ENCODE data around the gene TMEM52.
"Not testable (repeated sequence)": the region's sequence is repeated elsewhere in the genome, so short reads cannot be mapped to it uniquely, and the experiment has no call there.

The TMEM52 gene

DNA sequence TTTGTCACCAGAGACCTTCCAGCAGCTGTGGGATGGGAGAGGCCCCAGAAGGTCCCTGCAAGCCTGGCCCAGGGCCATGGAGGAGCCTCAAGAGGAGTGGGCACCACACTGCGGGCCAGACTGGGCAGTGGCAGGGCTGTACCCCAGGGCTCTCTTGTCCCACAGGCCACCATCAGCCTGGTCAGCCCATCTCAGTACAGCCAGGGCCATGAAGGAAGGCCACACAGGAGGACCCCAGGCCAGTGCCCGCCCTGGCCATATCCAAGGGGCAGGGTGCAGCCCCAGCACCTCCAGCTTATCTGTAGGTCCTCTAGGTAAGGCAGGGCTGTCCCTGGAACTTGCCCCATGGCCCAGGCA lies 25.1 kb downstream of the TMEM52 start:
- DNase-seq (ENCODE audit: low spot score), result no peak

GRCh38 chr1:1893291-1893985 lies 25.6 kb downstream of the TMEM52 start:
- no peak for DNase-seq (ENCODE audit: low spot score)

- DNase-seq (ENCODE audit: low spot score), result no peak
These were observed 26.3 kb downstream of the TMEM52 start for GRCh38 chr1:1892763-1893120.

DNA sequence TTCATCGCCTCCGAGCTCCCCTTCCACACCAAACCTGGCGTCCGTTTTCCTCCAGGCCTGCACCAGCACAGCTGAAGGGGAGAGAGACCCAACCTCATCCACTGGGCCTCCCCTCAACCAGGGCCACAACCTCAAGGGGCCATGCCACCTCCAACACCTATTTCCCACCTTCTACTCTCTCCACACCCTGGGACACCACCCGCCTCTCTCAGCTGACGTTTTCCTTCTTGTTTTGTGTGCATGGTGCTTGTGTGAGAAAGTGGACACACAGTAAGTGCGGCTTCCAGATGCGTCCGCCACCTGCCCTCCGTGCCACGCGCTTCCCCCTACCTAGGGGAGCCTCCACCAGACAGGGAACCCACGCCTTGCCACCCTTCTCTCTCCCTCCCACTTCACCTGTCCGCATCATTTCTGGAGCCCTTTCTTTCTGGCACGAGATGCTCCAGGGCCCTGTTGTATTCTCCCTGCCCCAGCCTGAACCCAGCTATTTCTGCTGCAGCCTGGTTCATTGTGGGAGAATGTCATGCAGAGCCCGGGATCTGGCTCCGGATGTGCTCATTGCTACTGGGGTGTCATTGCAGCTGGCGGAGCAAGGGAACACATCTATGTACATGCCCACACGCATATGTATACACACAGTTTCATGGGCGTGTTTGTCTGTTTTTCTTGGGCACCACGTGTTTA lies 26.9 kb downstream of the TMEM52 start:
- DNase-seq (ENCODE audit: low spot score), result no peak

DNA sequence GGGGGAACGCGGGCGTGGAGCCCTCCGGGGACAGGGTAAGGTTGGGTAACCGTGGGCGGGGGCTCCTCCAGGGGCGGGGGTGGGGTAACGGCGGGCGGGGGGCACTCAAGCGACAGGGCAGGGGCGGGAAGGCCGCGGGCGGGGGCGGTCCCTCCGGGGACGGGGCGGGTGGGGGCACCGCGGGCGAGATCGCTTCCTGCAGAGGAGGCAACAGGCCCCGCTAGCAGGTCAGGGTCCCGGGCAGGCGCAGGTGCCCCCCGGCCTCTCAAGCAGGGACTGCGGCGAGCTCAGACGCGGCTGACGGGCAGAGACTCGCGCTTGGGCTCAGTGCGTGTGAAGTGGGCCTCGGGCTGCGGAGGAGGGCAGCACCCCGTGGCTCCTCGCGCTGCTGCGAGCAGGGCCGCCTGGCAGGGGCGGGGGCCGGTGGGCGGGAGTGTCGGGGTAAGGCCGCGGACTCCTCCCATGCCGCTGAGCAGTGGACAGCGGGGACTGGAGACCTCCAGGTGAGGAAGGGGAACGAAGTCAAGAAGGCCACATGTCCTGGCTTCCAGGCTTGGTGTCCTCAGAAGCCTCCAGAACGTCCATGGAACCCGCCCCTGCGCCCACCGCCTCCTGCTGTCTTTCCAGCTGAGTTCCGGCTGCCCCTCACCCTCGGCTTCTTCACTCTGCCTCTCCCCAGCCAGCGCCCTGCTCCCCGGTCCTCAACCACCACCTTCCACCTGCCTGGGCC lies 27.6 kb downstream of the TMEM52 start:
- DNase-seq (ENCODE audit: low spot score), result peak; percentile 91

- peak; percentile 95 for DNase-seq (ENCODE audit: low spot score)
These were observed 28.4 kb downstream of the TMEM52 start, which contains the start of gene GNB1 for GRCh38 chr1:1890506-1891348. GNB1 (minus strand) TSS chr1:1891087; CDS start chr1:1825453, 65,634 bp downstream.

DNA sequence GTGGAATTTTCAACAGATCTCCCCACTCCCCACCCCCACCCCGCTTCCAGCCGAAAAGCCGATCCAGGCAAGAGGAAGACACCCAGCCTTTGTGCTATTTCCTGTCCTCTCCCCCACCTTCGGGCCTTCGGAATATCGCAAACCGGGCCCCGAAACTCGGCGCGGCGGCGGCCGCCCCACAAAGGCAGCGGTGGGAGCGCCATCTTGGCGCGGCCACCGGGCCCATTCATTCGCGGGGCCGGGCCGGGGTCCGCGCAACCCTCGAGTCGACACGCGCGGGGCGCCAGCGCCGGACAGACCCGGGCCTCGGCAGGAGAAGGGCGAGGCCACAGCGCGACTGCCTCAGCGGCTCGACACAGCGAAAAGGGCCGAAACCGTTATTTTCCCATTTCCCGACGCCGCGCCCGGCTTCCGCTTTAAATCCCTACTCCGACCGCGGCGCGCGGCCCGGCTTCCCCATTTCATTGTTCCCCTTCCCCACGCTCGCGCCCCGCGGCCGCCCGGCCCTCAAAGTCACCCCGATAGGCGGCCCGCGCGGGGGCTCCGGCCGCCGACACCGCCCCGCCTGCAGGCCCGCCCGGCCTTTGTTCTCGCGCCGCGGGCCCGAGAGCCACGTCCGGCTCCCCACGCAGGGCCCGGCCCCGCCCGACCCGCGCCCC lies 29.1 kb downstream of the TMEM52 start:
- peak; percentile 58 for DNase-seq (ENCODE audit: low spot score)

GRCh38 chr1:1889090-1889750 lies 29.9 kb downstream of the TMEM52 start:
- no peak for DNase-seq (ENCODE audit: low spot score)

DNA sequence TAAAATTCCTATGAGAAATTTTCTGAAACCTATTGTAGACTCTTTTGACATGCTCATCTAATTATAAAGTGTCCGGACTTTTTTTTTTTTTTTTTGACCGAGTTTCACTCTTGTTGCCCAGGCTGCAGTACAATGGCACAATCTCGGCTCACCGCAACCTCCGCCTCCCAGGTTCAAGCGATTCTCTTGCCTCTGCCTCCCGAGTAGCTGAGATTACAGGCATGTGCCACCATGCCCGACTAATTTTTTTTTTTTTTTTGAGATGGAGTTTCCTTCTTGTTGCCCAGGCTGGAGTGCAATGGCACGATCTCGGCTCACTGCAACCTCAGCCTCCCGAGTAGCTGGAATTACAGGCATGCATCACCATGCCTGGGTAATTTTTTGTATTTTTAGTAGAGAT lies 35.2 kb downstream of the TMEM52 start:
- DNase-seq (ENCODE audit: low spot score), result not testable (repeated sequence)

- DNase-seq (ENCODE audit: low spot score), result no peak
These were observed 35.8 kb downstream of the TMEM52 start for GRCh38 chr1:1883092-1883873.

DNA sequence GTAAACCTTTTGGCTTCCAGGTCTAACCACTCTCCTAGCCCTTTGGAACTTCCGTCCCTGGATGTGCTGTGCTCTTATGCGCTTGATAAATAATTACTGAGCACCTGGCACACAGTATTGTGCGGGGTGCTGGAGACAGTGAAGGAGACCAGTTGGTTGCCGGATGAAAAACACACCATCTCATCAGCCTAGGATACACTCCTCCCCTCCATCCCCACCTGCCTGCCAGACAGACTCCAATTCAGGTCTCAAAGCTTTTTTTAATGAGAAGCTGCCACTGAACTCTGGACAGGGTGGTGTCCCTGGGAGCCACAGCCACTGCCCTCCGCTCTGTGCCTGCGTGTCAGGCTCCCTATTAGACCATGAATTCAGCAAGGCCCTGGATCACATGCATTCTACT lies 37.4 kb downstream of the TMEM52 start:
- no peak for DNase-seq (ENCODE audit: low spot score)

DNA sequence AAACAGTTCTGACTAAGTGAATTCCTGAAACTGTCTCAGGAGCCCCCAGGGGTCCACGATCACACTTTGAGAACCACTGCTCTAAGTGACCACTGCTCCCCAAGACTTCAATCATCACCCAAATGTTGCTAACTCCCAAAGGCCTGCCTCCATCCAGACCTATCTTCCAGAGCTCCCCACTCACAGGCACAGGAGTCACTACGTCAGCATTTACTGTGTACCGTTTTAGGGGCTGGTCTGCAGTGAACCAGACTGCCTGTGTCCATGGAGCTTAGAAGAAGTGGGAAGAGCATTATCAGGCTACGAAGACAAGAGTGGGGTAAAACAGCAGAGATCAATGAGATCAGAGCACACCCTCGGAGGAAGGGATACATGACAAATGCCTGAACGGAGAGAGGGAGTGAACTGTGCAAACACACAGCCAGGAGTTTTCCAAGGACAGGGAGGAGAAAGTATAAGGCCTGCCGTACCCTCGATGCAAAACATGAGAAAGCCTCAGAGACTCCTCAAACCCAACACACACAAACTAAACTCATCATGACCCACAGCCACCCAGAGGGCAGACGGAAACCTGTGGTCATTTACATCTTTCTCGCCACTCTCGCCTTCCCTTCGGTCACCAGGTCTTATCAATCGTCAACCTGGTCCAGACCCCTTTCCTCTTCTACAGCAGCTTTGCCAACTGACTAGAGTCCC lies 38.3 kb downstream of the TMEM52 start:
- DNase-seq (ENCODE audit: low spot score), result no peak

GRCh38 chr1:1879942-1880341 lies 39.1 kb downstream of the TMEM52 start:
- no peak for DNase-seq (ENCODE audit: low spot score)

- no peak for DNase-seq (ENCODE audit: low spot score)
These were observed 41.1 kb downstream of the TMEM52 start for GRCh38 chr1:1877865-1878436.

DNA sequence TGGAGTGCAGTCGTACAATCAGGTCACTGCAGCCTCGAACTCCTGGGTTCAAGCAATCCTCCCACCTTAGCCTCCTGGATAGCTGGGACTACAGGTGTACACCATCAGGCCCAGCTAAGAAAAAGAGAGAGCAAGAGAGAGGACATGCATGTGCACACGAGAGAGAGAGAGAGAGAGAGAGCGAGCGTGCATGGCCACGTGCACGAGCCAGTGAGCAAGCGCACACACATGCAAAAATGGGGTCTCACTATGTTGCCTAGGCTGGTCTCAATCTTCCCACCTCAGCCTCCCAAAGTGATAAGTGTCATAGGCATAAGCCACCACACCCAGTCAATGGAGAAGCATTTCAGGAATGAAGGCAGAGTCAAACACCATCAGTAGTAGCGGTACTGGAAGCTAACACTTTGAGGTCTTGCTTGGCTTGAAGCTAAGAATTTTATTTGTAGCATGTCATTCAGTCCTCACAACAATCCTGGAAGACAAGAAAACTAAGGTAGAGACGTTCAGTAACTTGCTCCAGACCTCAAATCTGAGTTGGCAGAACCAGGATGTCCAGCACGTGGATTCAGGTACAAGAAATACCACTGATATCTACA lies 42.6 kb downstream of the TMEM52 start:
- no peak for DNase-seq (ENCODE audit: low spot score)

DNA sequence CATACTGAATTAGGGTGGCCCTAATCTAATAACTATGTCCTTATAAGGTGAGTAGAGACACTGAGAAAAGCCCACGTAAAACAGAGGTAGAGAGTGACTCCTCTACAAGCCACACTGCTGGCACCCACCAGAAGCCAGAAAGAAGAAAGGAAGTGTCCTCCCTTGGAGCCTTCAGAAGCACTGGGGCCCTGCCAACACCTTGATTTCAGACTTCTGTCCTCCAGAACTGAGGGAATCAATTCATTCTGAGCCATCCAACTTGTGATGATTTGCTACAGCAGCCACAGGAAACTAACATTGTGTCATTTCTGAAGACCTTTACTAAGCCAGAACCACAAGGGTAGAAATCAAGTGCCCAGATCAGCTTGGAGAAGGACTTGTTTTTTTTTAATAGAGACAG lies 43.1 kb downstream of the TMEM52 start:
- DNase-seq (ENCODE audit: low spot score), result no peak

DNA sequence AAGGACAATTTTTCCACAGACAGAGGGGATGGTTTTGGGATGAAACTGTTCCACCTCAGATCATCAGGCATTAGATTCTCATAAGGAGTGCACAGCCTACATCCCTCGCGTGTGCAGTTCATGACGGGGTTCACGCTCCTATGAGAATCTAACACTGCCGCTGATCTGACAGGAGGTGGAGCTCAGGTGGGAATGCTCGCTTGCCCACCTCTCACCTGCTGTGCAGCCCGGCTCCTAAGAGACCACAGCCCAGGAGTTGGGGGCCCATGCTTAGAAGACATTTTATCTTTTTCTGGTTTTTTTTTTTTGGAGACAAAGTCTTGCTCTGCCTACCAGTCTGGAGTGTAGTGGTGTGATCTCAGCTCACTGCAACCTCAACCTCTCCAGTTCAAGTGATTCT lies 44.2 kb downstream of the TMEM52 start:
- no peak for DNase-seq (ENCODE audit: low spot score)

GRCh38 chr1:1873186-1873585 lies 45.9 kb downstream of the TMEM52 start:
- no peak for DNase-seq (ENCODE audit: low spot score)
